NCI-H460 (cell line): ENCODE results near the gene PRKG2. TPM values are rescaled to one million over a fixed set of nuclear protein-coding genes. Genes with fewer than 3 reads are reported as not detected.
"Not testable (repeated sequence)": the region's sequence is repeated elsewhere in the genome, so short reads cannot be mapped to it uniquely, and the experiment has no call there.

ENCODE experiments used
- DNase-seq: peaks from one replicate; pipeline ENCODE4 v3.0.0-alpha.2; 2016; ENCODE audit warnings: low read depth; ENCODE audit errors: extremely low read depth
- total RNA-seq: library from RNA; depleted of rRNA; stranded (reverse); fragments of >200 nt; shearing (Covaris generic); gene quantifications from 2 replicates; pipeline ENCODE4 v1.2.3, GENCODE V29; 2014

The PRKG2 gene
- total RNA-seq, 1 experiment from 2014 or later = 2.9 TPM

DNA sequence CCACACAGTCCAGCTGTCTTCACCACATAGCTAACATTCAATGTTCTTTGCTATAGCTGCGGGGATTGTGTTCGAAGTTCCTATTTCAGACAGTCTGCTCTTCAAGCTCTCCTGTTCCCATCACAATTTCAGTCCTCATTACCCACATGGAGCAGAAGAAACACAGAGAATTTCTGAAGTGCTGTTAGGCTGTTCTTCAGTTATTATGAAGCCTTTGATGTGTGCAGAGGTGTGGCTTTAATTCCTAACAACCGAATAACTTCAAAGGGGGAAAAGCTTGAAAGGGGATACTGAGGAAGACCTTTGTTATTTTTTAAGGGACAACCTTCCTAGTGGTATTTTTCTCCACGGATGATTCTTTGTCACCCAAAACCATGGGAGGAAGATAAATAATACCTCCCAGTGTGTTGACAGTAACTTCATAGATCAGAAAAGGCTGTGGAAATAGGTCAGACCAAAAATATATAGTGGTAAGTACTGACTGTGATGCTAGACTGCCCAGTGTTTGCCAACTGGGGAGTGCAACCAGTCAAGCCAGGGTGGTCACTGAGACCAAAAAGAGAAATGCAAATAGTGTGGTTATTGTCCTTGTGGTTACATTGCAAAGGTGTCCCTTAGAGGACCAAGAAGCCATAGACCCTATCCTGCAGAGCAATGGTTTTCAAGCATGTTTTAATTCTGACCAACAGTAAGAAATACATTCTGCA is 52.1 kb downstream of the PRKG2 start:
- DNase-seq = no peak

- not testable (repeated sequence) for DNase-seq
Measured at GRCh38 chr4:81153714-81154323, 61.2 kb downstream of the PRKG2 start.

DNA sequence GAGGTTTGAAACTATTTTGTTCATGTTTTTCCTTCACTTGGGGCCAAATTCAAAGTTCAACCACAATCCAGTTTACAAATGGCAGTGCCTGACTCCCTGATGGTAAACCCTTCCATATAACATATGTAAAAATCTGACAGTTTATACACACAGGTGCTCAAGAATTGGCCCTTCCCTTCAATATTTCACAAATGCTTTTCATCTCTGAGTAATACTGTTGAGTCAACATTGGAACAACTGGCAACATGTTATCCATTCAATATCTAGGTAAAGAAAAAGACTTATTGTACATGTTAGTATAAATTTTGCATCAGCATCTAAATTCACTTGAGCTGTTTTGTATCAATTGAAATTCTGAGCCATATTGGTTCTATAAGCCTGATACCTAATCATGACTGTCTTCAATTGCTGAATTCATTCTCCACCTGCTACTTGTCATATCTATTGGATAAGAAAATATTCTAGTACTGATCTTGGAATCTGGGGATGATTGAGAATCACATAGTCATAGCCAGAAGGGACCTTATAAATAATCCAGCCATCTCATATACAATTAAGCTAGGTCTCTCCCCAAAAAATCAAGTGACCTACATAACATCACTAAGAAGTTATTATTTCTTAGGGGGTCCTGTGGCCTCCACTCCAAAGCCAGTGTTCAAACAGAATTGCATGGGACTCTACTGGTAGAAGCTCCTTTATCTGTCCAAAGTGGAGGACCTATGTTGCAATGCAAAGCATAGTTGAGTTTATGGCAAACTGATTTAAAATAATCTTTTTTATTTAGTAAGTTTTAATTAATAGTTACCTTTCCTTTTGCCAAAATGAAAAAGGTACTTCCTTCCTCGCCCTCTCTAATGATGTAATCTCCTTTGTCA is 61.9 kb downstream of the PRKG2 start:
- DNase-seq = no peak

- no peak for DNase-seq
Measured at GRCh38 chr4:81149976-81150375, 65.0 kb downstream of the PRKG2 start.

- no peak for DNase-seq
Measured at GRCh38 chr4:81148576-81148975, 66.4 kb downstream of the PRKG2 start.

DNA sequence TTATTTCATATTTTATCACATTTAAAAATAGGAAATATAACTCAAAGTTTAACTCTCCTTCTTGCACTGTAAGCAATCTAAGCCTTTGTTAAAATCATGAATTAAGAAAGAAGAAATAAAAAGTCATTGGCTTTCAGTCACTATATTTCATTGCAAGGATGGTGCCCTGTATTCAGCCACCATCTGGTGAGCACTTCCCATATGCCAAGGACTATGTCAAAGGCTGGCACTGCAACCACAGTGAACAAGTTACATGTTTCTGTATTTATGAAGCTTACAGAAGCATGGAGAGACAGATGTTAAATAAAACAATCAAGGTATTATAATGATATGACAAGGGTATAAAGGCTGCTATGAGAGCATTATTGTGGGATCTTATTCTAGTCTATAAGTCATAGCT is 68.6 kb downstream of the PRKG2 start:
- DNase-seq = no peak

- no peak for DNase-seq
Measured at GRCh38 chr4:81143183-81143582, 71.8 kb downstream of the PRKG2 start.

DNA sequence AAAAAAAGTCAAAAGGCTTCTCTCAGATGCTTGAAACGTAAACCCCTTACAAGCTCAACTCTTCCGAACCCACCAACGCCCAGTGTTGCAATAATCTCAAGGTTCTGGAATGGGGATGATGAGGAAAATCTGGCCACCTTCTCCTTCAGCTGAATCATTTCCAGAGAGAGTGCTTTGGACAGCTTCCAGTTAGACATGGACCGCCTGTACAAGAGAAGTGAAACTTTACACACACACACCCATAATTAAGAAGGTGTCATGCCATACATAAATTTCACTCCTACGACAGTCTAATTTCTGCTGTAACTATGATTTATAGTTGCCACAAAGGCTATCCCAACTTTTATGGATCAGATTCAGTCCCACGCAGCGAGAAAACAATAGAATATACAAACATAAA is 72.3 kb downstream of the PRKG2 start:
- no peak for DNase-seq

- no peak for DNase-seq
Measured at GRCh38 chr4:81137894-81138293, 77.1 kb downstream of the PRKG2 start.

DNA sequence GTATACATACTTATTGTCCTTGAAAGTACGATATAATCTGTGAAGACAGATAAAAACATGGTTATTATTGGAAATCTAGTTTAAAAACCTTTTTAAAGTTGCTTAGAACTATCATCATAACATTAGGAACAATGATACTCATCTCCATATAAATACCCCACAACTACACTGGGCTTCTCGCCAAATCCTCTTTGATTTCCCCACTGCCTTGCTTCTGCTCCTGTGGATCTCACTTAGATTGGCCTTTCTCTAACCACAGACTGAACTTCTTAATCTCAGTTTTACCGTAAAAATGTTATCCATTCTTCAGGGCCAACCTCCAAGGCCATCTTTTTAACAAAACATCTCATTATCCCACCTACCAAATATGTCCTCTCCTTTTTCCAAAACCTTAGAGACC is 77.6 kb downstream of the PRKG2 start:
- DNase-seq = no peak

- no peak for DNase-seq
Measured at GRCh38 chr4:81136161-81136905, 78.7 kb downstream of the PRKG2 start.

DNA sequence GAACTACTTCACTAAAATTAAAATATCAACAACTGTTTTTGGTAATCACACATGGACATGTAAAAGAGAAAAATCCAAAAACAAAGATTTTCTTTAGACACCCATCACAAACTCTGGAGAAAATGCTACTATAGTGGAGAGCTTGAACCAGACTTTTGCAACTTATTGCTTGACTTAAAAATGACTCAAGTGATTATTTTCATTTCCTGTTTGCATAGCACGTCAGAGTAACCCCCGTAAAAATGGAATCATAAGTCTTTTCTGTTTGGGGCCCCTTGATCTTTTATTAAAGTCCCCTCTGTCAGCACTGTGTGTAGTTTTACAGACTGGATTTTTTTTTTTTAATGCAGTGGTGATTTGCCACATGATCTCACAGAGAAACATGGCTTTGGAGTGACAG is 79.5 kb downstream of the PRKG2 start:
- DNase-seq = no peak

- DNase-seq = no peak
Measured at GRCh38 chr4:81131563-81131962, 83.5 kb downstream of the PRKG2 start.

DNA sequence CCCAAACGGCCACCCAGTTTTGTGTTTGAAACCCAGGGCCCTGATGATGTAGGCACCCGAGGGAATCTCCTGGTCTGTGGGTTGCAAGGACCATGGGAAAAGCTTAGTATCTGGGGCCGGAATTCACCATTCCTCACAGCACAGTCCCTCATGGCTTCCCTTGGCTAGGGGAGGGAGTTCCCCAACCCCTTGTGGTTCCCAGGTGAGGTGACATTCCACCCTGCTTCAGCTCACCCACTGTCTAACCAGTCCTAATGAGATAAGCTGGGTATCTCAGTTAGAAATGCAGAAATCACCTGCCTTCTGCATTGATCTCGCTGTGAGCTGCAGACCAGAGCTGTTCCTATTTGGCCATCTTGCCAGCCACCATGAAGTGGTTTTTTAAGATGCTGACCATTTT is 84.0 kb downstream of the PRKG2 start:
- DNase-seq = no peak

GRCh38 chr4:81130569-81130968 is 84.5 kb downstream of the PRKG2 start:
- no peak for DNase-seq

GRCh38 chr4:81120055-81120454 is 95.0 kb downstream of the PRKG2 start:
- DNase-seq = no peak

DNA sequence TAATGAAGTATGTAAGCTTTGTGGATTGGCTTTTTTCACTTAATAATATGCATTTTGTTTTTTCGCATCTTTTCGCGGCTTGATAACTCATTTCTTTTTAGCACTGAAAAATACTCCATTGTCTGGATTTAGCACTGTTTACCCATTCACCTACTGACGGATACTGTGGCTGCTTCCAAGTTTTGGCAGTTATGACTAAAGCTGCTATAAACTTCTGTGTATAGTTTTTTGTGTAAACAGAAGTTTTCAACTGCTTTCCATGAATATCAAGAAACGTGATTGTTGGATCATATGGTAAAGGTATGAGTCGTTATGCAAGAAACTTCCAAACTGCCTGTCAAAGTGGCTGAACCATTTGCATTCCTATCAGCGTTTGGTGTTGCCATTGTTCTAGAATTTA is 96.9 kb downstream of the PRKG2 start:
- DNase-seq = no peak

- no peak for DNase-seq
Measured at GRCh38 chr4:81116566-81116965, 98.5 kb downstream of the PRKG2 start.

- no peak for DNase-seq
Measured at GRCh38 chr4:81113024-81113423, 102.0 kb downstream of the PRKG2 start.

DNA sequence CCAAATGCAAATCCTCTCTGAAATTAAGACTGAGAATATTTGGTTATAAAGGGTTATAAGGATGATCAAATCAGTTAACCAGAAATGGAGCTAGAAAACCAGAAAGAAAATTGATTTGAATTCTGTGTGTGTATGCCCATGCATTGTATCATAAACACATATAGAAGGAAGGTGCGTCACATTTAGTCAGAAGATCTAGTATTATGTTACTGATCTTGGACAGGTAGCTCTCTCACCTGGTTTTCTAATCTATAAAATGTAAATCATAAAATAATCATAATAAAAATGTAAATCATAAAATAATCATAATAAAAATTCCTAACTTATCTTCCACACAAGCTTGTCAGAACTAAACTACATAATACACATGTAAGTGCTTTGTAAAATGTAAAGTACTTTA is 105.7 kb downstream of the PRKG2 start:
- no peak for DNase-seq

DNA sequence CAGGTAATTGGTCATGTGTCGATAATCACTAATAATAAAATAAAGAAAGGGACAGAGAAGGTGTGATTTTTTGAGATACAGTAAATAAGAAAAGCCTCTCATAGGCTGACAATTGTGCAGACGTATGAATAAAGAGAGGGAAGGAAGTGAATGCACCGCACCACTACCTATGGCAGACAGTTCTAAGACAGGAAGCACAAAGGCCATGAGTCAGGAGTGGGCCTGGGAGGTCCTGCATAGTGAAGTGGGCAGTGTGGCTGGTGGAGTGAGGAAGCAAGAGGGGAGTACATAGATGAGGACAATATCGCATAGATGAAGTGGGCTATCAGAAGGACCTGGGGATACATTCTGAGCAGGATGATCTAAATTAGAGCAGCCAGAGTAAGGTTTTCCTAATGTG is 108.9 kb downstream of the PRKG2 start:
- DNase-seq = no peak
